ENCODE results near the gene MCC. TPM values are rescaled to one million over a fixed set of nuclear protein-coding genes. Genes with fewer than 3 reads are reported as not detected.

MCC gene
- total and polyA plus RNA-seq, 12 donors = 1.8 to 12.6 (median 8.9) TPM

GRCh38 chr5:113273948-113274347 is 214.3 kb downstream of the MCC start:
- Histone ChIP-seq H3K4me1 (replicated peaks in 1 of 2) (no peaks in the 10 kb centered on the region), H3K9me3 (replicated peaks in 1 of 3) (no peaks in the 10 kb centered on the region), H3K4me3 (no peak overlapping the region), H3K27me3 (no peaks in the 10 kb centered on the region), H3K27ac (no peak overlapping the region), H3K36me3 (replicated peaks in 1 of 2) (no peaks in the 10 kb centered on the region)
- intact Hi-C loops (cut with DNase I) = no loop called here
- DNase-seq = no peak
- TF ChIP-seq POLR2A (IDR thresholded peaks at IDR 0.05) = no peak
- TF ChIP-seq, protein P1, sequence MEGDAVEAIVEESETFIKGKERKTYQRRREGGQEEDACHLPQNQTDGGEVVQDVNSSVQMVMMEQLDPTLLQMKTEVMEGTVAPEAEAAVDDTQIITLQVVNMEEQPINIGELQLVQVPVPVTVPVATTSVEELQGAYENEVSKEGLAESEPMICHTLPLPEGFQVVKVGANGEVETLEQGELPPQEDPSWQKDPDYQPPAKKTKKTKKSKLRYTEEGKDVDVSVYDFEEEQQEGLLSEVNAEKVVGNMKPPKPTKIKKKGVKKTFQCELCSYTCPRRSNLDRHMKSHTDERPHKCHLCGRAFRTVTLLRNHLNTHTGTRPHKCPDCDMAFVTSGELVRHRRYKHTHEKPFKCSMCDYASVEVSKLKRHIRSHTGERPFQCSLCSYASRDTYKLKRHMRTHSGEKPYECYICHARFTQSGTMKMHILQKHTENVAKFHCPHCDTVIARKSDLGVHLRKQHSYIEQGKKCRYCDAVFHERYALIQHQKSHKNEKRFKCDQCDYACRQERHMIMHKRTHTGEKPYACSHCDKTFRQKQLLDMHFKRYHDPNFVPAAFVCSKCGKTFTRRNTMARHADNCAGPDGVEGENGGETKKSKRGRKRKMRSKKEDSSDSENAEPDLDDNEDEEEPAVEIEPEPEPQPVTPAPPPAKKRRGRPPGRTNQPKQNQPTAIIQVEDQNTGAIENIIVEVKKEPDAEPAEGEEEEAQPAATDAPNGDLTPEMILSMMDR (IDR thresholded peaks at IDR 0.05) = no peak
- WGBS, 4 donors = 85 to 96% (median 87%) methylated on average over 2 to 3 of the region's 3 CpGs

DNA sequence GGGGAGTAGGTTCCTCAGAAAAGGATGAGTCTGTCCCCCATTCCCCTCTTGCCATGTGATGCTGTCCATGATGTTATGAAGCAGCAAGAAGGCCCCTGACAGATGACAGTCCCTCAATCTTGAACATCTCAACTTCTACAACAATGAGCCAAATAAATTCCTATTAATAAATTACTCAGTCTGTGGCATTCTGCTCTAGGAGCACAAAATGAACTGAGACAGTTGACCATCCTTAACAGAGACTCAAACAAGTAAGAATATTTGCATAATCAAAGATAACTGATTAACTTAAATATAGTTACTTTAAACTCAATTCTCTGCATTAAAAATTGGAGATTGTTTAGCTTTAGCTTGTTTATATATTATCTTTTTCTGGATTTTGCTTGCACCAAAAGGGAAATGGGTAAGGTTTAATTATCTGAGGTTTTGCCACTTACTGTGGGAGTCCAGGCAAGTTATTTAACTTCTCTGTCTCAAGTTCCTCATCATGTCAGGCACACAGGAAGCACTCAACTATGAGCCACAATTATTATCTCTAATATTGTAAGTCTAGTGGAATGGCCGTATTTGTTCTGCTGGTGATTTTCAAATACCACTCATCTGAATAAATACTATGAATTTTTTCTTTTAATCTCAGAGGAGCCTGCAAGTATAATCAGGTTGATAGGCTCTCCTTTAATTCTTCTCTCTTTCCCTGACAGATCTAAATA is 216.4 kb downstream of the MCC start:
- Histone ChIP-seq H3K4me1 (replicated peaks in 1 of 2) (no peaks in the 10 kb centered on the region), H3K36me3 (replicated peaks in 1 of 2) (no peaks in the 10 kb centered on the region), H3K9me3 (replicated peaks in 1 of 3) (no peaks in the 10 kb centered on the region), H3K27ac (no peak overlapping the region), H3K27me3 (no peaks in the 10 kb centered on the region), H3K4me3 (no peak overlapping the region)
- intact Hi-C loops (cut with DNase I) = no loop called here
- WGBS, 4 donors = 76 to 91% (median 81%) methylated on average over 1 of the region's 1 CpG
- TF ChIP-seq, protein P1 (IDR thresholded peaks at IDR 0.05) = no peak
- no peak for TF ChIP-seq POLR2A (IDR thresholded peaks at IDR 0.05)
- DNase-seq = no peak

DNA sequence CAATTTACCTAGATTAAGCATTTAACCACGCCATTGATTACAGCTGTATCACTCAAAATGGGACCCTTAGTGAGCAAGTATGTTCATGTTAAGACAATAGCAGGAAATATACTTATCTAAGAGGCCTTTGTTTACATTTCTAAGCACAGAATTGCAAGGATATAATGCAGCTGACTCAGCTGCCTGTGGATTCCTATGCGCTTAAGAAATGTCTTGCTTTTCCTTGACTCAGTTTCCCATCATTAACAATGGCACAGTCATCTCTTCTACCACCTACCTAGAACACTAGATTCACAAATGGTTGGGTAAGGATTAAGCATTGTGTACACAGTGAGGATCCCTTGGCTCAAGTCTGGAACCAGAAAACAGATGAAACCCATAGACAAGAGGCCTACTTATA is 217.2 kb downstream of the MCC start:
- Histone ChIP-seq H3K4me1 (replicated peaks in 1 of 2) (no peaks in the 10 kb centered on the region), H3K27me3 (no peaks in the 10 kb centered on the region), H3K27ac (no peak overlapping the region), H3K9me3 (replicated peaks in 1 of 3) (no peaks in the 10 kb centered on the region), H3K4me3 (no peak overlapping the region), H3K36me3 (replicated peaks in 1 of 2) (no peaks in the 10 kb centered on the region)
- DNase-seq = no peak
- TF ChIP-seq POLR2A (IDR thresholded peaks at IDR 0.05) = no peak
- TF ChIP-seq, protein P1 (IDR thresholded peaks at IDR 0.05) = no peak
- intact Hi-C loops (cut with DNase I) = no loop called here
- WGBS, 4 donors = 77 to 89% (median 84%) methylated on average over 2 of the region's 2 CpGs

DNA sequence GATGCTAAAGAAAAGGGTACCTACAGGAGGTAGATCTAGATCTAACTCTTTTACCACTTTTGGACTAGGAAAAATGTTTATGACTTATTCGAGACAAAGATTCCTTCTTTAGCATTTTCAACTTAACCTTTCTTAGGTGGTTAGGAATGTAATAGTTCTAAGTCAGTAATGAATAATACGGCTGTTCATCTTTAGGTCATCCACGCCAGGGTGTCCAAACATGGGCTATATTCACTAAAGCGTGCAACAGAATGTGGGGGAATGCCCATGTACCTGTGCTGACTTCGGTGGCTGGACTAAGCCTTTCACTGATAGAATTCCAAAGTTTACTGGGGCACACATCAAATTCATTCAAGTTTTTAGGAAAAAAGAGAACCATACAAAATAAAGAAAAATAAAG is 218.2 kb downstream of the MCC start:
- no peaks in the 10 kb centered on the region for H3K36me3 ChIP-seq (replicated peaks in 1 of 2)
- TF ChIP-seq, protein P1 (IDR thresholded peaks at IDR 0.05) = no peak
- TF ChIP-seq POLR2A (IDR thresholded peaks at IDR 0.05) = no peak
- DNase-seq = no peak
- no peaks in the 10 kb centered on the region for H3K4me1 ChIP-seq (replicated peaks in 1 of 2)
- 92 to 97% (median 96%) methylated on average over 5 of the region's 5 CpGs for WGBS, 4 donors
- no peak overlapping the region for H3K27ac ChIP-seq
- no peaks in the 10 kb centered on the region for H3K27me3 ChIP-seq
- no peaks in the 10 kb centered on the region for H3K9me3 ChIP-seq (replicated peaks in 1 of 3)
- no peak overlapping the region for H3K4me3 ChIP-seq
- intact Hi-C loops (cut with DNase I) = no loop called here
